SK-N-SH (cell line): ENCODE results near the gene FNDC1. TPM values are rescaled to one million over a fixed set of nuclear protein-coding genes. Genes with fewer than 3 reads are reported as not detected.

Source experiments
- CTCF ChIA-PET: fragments of 300-600, 350-600 bp; formaldehyde crosslinking; extraction: SDS; loops from one replicate; lab custom pipeline; 2021; lab: Yijun Ruan, JAX
- POLR2A ChIA-PET: fragments of 350-600 bp; sonication (Branson Sonifier 250); formaldehyde crosslinking; extraction: SDS; loops from one replicate; lab custom pipeline; 2020; ENCODE audit warnings: antibody characterized with exemption, inconsistent platforms; lab: Yijun Ruan, JAX
- DNase-seq: peaks from one replicate; pipeline ENCODE4 v3.0.0; 2012
- H2AFZ ChIP-seq: fragments of 200-600 bp; sonication (generic); 2 replicates; pipeline ENCODE4 v1.8.1; 2016; ENCODE audit warnings: antibody characterized with exemption, mild to moderate bottlenecking, low read depth
- H3F3A ChIP-seq: fragments of 200-600 bp; sonication (generic); replicated peaks from 2 replicates; pipeline ENCODE3; 2016; ENCODE audit warnings: antibody characterized with exemption, mild to moderate bottlenecking; ENCODE audit not compliant: insufficient read depth
- H3K27ac ChIP-seq, 2 experiments: fragments of 200-500 bp in 1 of 2; fragments of 200-600 bp in 1 of 2; sonication (Bioruptor generic) in 1 of 2; sonication (generic), shearing (Covaris generic) in 1 of 2; 2 replicates each; pipeline versions ENCODE4 v1.5.1 to v1.6.1; 2014 to 2016; ENCODE audit warnings: low read depth in 2 of 2, inconsistent platforms in 1 of 2, low read length in 1 of 2, mild to moderate bottlenecking in 1 of 2, mixed read lengths in 1 of 2
- H3K27me3 ChIP-seq: fragments of 200-600 bp; sonication (generic), shearing (Covaris generic); 2 replicates; pipeline ENCODE4 v1.6.1; 2016; ENCODE audit warnings: mixed run types; ENCODE audit not compliant: insufficient read depth
- H3K36me3 ChIP-seq, 2 experiments: fragments of 200-500 bp in 1 of 2; fragments of 200-600 bp in 1 of 2; sonication (Bioruptor generic) in 1 of 2; sonication (generic) in 1 of 2; replicated peaks in 1 of 2; 2 replicates each; pipeline versions ENCODE3 to v1.5.1; 2014 to 2016; ENCODE audit warnings: low read length in 1 of 2, mild to moderate bottlenecking in 1 of 2; ENCODE audit not compliant: insufficient read depth in 2 of 2, control insufficient read depth in 1 of 2
- H3K4me1 ChIP-seq, 2 experiments: fragments of 200-500 bp in 1 of 2; fragments of 200-600 bp in 1 of 2; sonication (Bioruptor generic) in 1 of 2; sonication (generic), shearing (Covaris generic) in 1 of 2; 2 replicates each; pipeline versions ENCODE4 v1.5.1 to v1.6.1; 2014 to 2016; ENCODE audit warnings: low read depth in 1 of 2, low read length in 1 of 2, mixed run types in 1 of 2; ENCODE audit not compliant: insufficient read depth in 2 of 2, control insufficient read depth in 1 of 2
- H3K4me2 ChIP-seq: fragments of 200-600 bp; sonication (generic), shearing (Covaris generic); 2 replicates; pipeline ENCODE4 v1.6.1; 2017; ENCODE audit warnings: mixed run types
- H3K4me3 ChIP-seq, 2 experiments: fragments of 200-500 bp in 1 of 2; fragments of 200-600 bp in 1 of 2; sonication (Bioruptor generic) in 1 of 2; sonication (generic), shearing (Covaris generic) in 1 of 2; 2 replicates each; pipeline versions ENCODE4 v1.5.1 to v1.8.1; 2014 to 2016; ENCODE audit warnings: low read depth in 2 of 2, inconsistent platforms in 1 of 2, low read length in 1 of 2, mild to moderate bottlenecking in 1 of 2, mixed read lengths in 1 of 2, moderate library complexity in 1 of 2
- H3K79me2 ChIP-seq: fragments of 200-600 bp; sonication (generic); 2 replicates; pipeline ENCODE4 v1.8.1; 2017; ENCODE audit warnings: mild to moderate bottlenecking; ENCODE audit not compliant: insufficient read depth
- H3K9ac ChIP-seq: fragments of 200-600 bp; sonication (generic); 2 replicates; pipeline ENCODE4 v1.6.1; 2017; ENCODE audit warnings: mixed run types
- H3K9me2 ChIP-seq: fragments of 200-600 bp; sonication (generic); 2 replicates; pipeline ENCODE4 v1.6.1; 2017; ENCODE audit warnings: mixed run types
- H3K9me3 ChIP-seq: fragments of 200-600 bp; sonication (generic); 2 replicates; pipeline ENCODE4 v1.6.1; 2017; ENCODE audit warnings: mixed run types, mild to moderate bottlenecking, moderate library complexity
- H4K20me1 ChIP-seq: fragments of 200-600 bp; sonication (generic); 2 replicates; pipeline ENCODE4 v1.6.1; 2017; ENCODE audit warnings: mild to moderate bottlenecking, mixed run types; ENCODE audit not compliant: insufficient read depth
- EZH2phosphoT487 ChIP-seq: fragments of 200-600 bp; sonication (generic); IDR thresholded peaks from 2 replicates; pipeline ENCODE4 v1.6.1; 2017; ENCODE audit warnings: low read depth, mixed run types, mild to moderate bottlenecking, antibody characterized with exemption, moderate library complexity, borderline replicate concordance
- GATA2 ChIP-seq: sonication (generic); formaldehyde crosslinking; IDR thresholded peaks from 2 replicates; pipeline ENCODE4 v1.5.0; 2020; ENCODE audit warnings: mild to moderate bottlenecking, missing genetic modification reagents
- IRF3 ChIP-seq: fragments of 150-350 bp; IDR thresholded peaks from 2 replicates; pipeline ENCODE4 v1.6.1; 2016; ENCODE audit warnings: mild to moderate bottlenecking, low read depth, low read length
- MXI1 ChIP-seq: IDR thresholded peaks from 2 replicates; pipeline ENCODE4 v1.6.1; 2012; ENCODE audit warnings: mild to moderate bottlenecking, low read depth, low read length, improper control_type of control experiment
- POLR2AphosphoS5 ChIP-seq: IDR thresholded peaks from 2 replicates; pipeline ENCODE4 v1.6.1; 2012; ENCODE audit warnings: low read depth, low read length
- RAD21 ChIP-seq: IDR thresholded peaks from 2 replicates; pipeline ENCODE4 v1.6.1; 2012; ENCODE audit warnings: mild to moderate bottlenecking, low read length
- REST ChIP-seq: IDR thresholded peaks from 2 replicates; pipeline ENCODE4 v1.6.1; 2012; ENCODE audit warnings: mild to moderate bottlenecking, low read depth, low read length, moderate library complexity
- SIN3A ChIP-seq: IDR thresholded peaks from 2 replicates; pipeline ENCODE4 v1.6.1; 2012; ENCODE audit warnings: low read depth, mild to moderate bottlenecking, low read length, moderate library complexity, borderline replicate concordance
- USF1 ChIP-seq: IDR thresholded peaks from 2 replicates; pipeline ENCODE4 v1.4.0; 2012; ENCODE audit warnings: low read depth, borderline replicate concordance
- USF2 ChIP-seq: fragments of 150-350 bp; IDR thresholded peaks from 2 replicates; pipeline ENCODE4 v1.6.1; 2017; ENCODE audit warnings: antibody characterized with exemption, low read length, low read depth, borderline replicate concordance
- WGBS: methylation state at CpG from one replicate; pipeline ENCODE4 v1.1.6; 2017; ENCODE audit warnings: low lambda C conversion rate; 5-methylcytosine and 5-hydroxymethylcytosine counted together
- polyA plus RNA-seq, 3 experiments: library from polyadenylated mRNA; depleted of rRNA; stranded (reverse); fragments of >200 nt; gene quantifications; 2 replicates each; pipeline ENCODE4 v1.2.3, GENCODE V29; 2012

The FNDC1 gene
- polyA plus RNA-seq, 1 of the 3 experiments (the other 2 are of a cell fraction), result not detected

GRCh38 chr6:159126590-159126989 lies 42.6 kb upstream of the FNDC1 start (continued):
- TF ChIP-seq USF1 (no peak), MXI1 (no peak), GATA2 (no peak)

GRCh38 chr6:159127701-159128100 lies 41.5 kb upstream of the FNDC1 start:
- H3K4me1 ChIP-seq, result peaks cover 0 to 3% of the 10 kb centered on the region in 2 experiments; a peak in 1 of 4 replicates
- no peak overlapping the region for H2AFZ ChIP-seq
- TF ChIP-seq RAD21, result no peak
- no peak for TF ChIP-seq SIN3A
- no peak for TF ChIP-seq USF2
- no peak for TF ChIP-seq POLR2AphosphoS5
- TF ChIP-seq REST, result no peak
- no peak for TF ChIP-seq EZH2phosphoT487
- TF ChIP-seq IRF3, result no peak
- no peak overlapping the region for H3K27ac ChIP-seq
- ChIA-PET POLR2A (no interaction called here), CTCF (interaction anchor here (1.0 to 1.3 kb wide), 2 partner anchors 23 to 527 kb away, joined by 3 read pairs; no protein-coding TSS in a partner anchor)
- 62% methylated on average over 5 of the region's 12 CpGs for whole genome bisulfite sequencing
- H3K4me3 ChIP-seq, result no peak overlapping the region
- no peak for DNase-seq
- no peaks in the 10 kb centered on the region; the same call in 1 of the 2 replicates for H3K27me3 ChIP-seq
- no peak overlapping the region for H3K4me2 ChIP-seq
- H3K9me2 ChIP-seq, result no peaks in the 10 kb centered on the region
- H3K79me2 ChIP-seq, result no peaks in the 10 kb centered on the region
- no peaks in the 10 kb centered on the region for H3K36me3 ChIP-seq
- no peak overlapping the region for H3K9ac ChIP-seq
- no peaks in the 10 kb centered on the region for H4K20me1 ChIP-seq
- H3F3A ChIP-seq, result no peaks in the 10 kb centered on the region
- no peaks in the 10 kb centered on the region for H3K9me3 ChIP-seq
